HG03280 (cell line): ENCODE measurements around the gene BMPR2.

ENCODE experiments used
- ATAC-seq: cut with Tn5 transposase; IDR thresholded peaks from one replicate; pipeline ENCODE4 v1.9.1; 2021; ENCODE audit warnings: mild to moderate bottlenecking, moderate library complexity; ENCODE audit not compliant: unreplicated experiment

BMPR2 gene

DNA sequence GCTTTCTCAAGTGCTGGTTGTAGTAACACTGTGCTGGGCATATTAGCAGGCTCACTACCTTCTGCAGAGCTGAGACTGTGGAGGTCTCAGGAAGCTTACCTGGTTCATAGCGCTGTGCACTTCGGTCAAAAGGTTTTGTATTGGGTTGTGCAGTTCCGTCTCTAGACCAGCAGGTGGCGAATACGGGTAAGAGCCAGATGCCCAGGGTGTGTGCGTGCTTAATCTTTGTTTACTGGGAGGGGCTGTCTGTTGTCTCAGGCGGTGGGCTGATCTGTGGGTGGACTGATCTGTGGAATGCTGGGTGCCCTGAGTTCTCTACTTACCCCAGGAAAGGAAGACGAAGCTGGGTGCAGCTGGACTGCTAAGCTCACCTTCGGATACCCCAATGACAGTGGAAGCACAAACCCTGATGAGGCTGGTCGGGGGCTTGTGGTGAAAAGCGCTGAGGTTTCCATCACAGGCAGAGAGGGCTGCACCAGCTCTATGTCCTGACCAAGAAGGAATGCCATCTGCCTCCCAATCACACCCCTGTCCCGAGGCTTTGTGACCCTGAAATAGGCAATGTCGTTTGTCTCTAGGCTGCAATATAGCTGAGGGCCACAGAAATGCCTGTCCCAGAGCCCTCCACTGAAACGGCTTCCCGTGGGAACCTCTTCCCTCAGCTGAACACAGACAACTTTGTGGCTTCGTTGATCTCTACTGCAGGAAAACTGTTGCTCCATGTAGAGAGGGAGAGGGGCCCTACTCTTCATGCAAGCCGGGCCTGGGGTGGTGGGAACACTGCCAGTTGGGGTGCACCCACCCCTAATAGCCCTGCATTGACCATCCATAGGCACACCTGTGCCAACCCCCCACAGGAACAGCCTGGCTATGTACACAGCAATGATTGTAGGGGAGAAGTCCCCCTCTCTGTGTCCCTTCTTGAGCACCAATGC, 212.8 kb downstream of the BMPR2 start:
- ATAC-seq: peak; percentile 90

DNA sequence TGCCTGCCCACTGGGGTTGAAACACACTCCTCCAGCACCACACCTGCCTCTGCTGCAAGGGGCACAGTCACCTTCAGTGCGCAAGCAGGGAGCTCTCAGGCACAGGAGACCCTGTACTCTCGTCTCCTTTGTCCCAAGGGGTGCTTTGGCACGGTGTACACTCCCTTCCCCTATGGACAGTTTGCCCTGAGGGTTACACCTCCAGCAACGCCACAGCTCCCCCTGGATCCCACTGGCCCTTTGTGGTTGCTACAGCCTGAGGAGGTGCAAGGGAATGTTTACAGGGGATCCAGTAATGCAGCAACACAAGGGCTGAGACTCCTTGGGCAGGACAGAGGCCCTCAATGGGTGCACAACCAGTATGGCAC, 213.4 kb downstream of the BMPR2 start:
- ATAC-seq: no peak

DNA sequence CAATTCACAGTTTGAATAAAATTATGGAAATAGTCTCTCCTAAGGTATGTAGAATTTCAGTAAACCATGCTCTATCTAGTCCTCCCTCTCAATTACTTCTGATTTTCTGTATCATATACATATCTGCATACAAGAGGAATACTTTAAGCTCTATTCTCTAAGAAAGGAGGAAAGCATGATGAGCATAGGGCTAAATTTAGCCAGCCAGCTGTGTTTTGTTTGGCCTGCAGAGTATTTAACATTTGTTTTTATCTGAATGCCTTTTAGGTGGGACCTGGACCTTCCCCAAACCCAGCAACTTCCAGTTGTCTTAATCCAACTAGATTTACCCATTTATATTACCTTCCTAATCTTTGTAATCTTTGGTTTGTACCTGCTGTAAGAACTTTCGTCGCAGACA, 216.4 kb downstream of the BMPR2 start:
- ATAC-seq: no peak

DNA sequence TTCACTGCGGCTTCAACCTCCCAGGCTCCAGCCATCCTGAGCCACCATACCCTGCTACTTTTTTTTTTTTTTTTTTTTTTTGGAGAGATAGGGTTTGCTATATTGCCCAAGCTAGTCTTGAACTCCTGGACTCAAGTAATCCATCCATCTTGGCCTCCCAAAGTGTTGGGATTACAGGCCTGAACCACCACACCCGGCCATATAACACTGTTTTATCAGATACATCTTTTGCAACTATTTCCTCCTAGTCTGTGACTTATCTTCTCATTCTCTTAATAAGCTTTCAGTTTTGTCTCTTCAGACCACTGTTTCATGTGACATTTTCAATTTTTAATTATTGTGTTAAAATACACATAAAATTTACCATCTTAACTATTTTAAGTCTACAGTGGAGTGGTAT, 223.0 kb downstream of the BMPR2 start:
- no peak for ATAC-seq

DNA sequence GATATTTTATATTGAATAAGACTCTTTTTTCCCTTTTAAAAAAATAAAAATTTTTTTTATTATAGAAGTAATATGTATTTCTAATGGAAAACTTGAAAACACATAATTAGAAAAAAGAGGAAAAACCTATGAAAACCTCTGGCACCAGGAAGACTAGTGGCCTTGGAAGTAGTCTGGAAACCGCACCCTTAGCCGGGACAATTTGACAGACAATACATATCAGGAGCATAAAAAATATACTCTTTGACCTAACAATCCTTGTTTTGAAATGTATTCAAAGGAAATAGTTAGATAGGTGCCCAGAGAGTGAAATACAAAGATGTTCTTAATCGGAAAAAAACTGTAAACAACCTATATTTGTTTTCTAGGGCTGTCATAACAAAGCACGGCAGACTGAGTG, 223.8 kb downstream of the BMPR2 start:
- no peak for ATAC-seq

DNA sequence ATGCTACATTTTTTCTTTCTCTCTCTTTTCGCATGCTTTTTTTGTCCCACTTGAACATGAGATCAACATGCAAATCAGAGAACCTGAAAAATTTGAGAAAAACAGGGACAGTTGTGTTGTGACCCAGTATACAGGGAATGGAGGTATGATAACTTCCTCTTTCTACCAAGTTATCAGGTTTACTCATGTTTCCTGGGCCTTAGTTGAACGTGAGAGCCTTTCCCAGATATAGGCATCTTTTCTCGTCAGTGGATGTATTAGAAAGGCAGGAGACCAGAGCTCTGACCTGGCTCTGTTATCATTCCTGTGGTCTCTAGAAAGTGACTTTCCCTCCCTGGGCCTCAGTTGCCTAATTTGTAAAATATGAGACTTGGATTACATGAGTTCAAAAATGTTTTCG, 228.6 kb downstream of the BMPR2 start:
- no peak for ATAC-seq

DNA sequence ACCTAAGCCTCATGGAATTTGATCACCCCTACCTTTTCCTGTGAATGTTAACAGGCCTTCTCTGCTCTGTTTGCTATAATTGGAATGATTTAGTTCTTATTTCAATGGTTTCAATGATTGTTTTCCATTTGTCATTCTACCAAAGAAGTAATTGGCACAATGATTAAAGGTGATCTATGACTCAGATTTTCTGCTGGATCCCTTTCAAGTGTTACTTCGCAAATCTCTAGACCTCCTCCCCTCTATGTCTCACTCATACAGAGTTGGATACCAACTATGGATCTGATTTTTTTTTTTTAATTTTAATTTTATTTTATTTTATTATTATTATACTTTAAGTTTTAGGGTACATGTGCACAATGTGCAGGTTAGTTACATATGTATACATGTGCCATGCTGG, 229.0 kb downstream of the BMPR2 start:
- no peak for ATAC-seq

DNA sequence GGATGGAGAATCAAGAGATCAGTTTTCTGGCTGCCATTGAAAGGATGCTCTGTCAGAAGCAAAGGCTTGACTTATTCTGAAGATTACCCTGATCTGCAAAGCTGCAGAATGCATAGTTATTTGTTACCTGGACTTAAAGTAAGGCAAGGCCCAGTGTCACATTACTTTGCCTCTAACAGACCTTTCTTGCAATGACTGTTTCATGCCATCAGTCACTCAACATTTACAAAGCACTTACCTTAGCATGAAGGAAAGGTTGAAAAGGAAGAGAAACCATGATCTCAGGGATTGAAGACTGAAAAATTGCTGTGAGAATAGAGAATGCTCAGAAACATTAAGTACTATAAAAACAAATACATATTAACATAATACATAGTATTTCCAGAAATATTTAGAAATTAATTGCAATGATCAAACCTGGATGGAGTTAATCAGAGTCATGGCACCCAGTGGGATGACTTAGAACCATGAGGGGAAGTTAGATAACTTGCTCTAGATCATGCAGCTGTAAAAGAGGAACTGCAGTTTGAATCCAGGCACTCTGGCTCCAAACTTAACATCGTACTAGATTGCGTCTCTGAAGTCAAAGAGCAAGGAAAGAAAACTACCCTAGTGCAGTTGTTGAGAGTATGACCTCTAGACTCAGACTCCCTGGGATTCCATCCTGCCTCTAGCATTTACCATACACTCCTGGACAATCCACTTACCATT, 232.2 kb downstream of the BMPR2 start:
- no peak for ATAC-seq

DNA sequence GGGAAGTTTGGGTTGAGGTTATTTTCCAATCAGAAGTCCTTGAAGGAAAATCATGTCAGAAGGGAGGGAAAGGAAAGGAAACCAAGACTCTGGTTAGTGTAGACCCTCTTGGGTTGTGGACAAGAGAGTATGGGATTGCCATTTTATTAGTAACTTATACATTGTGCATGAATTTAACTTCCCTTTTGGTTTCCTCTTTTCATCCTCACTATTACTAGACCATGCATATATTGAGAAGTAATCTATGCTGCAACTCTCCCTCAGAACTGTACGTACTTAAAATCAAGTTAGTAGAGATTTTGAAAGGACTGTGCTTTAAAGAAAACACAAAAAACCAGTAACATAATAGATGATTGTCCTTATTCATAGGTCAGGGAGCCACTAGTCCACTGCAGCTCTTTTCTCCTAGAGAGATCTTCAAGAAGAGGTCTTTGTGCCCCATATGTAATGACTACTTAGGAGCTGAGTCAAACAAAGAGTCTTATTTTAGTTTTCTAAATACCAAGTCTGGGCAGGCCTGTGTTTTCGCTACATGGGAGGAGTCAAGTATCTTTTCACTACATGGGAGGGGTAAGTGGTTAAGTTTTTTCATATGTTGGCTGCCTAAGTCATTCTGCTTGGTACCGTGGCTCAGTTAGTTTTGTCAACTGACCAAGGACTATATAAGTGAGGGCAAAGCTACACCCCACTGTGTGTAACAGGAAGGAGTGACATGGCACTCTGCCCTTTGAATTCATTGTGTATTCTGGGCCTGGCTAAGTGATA, 233.4 kb downstream of the BMPR2 start:
- peak; percentile 95 for ATAC-seq

DNA sequence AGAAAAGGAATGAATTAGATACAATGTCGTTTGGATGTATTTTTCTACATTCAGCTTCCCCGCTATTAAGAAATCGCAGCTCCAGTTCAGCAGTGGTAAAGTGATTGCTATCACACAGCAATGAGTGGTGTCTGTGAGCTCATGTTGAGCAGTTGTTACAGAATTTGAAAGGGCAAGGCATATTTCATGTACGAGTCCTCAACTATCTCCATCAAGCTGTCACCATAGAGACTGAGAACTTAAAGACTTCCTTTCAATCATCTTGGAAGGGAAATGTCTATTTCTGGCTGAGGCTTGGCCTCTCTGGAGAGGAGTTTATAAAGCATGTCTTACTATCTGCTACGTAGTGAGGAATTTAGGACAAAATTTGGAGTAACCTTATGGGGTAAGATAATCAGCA, 234.3 kb downstream of the BMPR2 start:
- ATAC-seq: no peak

DNA sequence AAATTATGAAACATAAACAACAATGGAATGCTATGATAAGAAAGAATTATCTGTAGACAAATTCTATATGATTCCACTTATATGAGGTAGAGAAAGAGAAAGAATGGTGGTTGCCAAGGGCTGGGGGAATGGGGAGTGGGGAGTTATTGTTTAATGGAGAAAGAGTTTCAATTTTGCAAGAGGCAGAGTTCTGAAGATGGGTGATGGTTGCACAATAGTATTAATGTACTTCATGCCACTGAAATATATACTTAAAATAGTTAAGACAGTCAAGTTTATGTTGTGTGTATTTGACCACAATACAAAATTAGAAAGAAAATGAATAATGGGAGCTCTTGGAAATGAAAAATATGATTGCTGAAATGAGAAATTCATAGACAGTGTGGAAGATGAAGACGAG, 236.0 kb downstream of the BMPR2 start:
- ATAC-seq: no peak

DNA sequence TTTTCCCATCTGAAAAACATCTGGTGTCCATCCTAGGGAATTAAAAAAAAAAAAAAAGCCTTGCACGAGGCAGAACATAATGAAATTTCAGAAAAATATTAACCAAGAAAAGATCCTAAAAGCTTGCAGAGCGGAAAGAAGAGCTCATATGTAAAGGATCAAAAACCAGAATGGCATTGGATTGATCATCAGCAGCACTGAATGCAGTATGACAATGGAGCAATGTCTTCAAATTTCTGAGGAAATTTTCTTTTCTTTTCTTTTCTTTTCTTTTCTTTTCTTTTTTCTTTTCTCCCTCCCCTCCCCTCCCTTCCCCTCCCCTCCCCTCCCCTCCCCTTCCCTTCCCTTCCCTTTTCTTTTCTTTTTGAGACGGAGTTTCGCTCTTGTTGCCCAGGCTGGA, 237.4 kb downstream of the BMPR2 start:
- ATAC-seq: no peak
